ENCODE results near the gene PPP1R16B. TPM values are rescaled to one million over a fixed set of nuclear protein-coding genes. Genes with fewer than 3 reads are reported as not detected.
"Not testable (repeated sequence)": the region's sequence is repeated elsewhere in the genome, so short reads cannot be mapped to it uniquely, and the experiment has no call there.

Gene PPP1R16B
- total and polyA plus RNA-seq, 2 experiments from 2014 or later, result 0.15 TPM; not detected in 1

DNA sequence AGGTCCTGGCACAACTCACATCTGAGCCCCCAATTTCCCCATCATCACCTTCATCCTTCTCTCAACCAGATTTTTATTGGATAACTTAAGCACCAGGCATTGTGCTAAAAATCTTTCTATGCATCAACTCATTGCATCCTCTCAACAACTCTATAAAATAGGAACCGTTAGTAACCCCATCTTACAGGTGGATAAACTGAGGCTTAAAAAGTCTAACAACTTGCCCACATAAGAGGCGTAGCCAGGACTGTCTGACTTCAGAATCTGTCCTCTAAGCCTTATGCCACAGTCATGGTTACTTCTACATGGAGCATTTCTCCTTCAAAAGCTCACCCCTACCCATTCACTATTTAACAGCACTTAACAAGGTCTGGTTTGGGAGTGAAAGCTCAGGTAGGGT lies 51.1 kb downstream of the PPP1R16B start:
- no peaks in the 10 kb centered on the region for H3K9me3 ChIP-seq (ENCODE audit: low read depth)
- H3K36me3 ChIP-seq, result no peaks in the 10 kb centered on the region
- DNase-seq (ENCODE audit: low read depth in 1 of 2, low spot score in 1 of 2), result no peak
- TF ChIP-seq, protein P1, sequence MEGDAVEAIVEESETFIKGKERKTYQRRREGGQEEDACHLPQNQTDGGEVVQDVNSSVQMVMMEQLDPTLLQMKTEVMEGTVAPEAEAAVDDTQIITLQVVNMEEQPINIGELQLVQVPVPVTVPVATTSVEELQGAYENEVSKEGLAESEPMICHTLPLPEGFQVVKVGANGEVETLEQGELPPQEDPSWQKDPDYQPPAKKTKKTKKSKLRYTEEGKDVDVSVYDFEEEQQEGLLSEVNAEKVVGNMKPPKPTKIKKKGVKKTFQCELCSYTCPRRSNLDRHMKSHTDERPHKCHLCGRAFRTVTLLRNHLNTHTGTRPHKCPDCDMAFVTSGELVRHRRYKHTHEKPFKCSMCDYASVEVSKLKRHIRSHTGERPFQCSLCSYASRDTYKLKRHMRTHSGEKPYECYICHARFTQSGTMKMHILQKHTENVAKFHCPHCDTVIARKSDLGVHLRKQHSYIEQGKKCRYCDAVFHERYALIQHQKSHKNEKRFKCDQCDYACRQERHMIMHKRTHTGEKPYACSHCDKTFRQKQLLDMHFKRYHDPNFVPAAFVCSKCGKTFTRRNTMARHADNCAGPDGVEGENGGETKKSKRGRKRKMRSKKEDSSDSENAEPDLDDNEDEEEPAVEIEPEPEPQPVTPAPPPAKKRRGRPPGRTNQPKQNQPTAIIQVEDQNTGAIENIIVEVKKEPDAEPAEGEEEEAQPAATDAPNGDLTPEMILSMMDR (IDR thresholded peaks at IDR 0.05; ENCODE audit: low read depth, low read length), result no peak
- no peaks in the 10 kb centered on the region for H3K4me1 ChIP-seq (ENCODE audit: low read depth)
- no peak overlapping the region for H3K27ac ChIP-seq
- no peak overlapping the region for H3K4me3 ChIP-seq
- no peaks in the 10 kb centered on the region for H3K27me3 ChIP-seq

DNA sequence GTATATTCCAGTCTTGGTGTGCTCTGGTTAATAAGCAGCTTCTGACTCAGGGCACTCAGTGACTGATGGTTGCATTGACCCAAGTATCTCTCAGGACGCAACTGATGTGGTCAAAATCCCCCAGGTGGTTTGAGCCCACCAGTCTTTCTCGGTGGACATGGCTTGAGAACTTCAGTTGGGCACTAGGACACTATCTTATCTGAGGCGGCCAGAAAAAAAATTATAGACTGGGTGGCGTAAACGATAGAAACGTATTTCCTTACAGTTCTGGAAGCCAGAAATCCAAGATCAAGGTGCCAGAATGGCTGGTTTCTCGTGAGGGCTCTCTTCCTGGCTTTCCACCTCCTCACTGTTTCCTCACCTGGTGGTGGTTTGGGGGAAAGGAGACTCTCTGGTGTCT lies 52.2 kb downstream of the PPP1R16B start:
- DNase-seq (ENCODE audit: low read depth in 1 of 2, low spot score in 1 of 2), result no peak
- no peak overlapping the region for H3K4me3 ChIP-seq
- no peaks in the 10 kb centered on the region for H3K36me3 ChIP-seq
- TF ChIP-seq, protein P1 (IDR thresholded peaks at IDR 0.05; ENCODE audit: low read depth, low read length), result no peak
- H3K4me1 ChIP-seq (ENCODE audit: low read depth), result no peaks in the 10 kb centered on the region
- H3K9me3 ChIP-seq (ENCODE audit: low read depth), result no peaks in the 10 kb centered on the region
- H3K27ac ChIP-seq, result no peak overlapping the region
- no peaks in the 10 kb centered on the region for H3K27me3 ChIP-seq

DNA sequence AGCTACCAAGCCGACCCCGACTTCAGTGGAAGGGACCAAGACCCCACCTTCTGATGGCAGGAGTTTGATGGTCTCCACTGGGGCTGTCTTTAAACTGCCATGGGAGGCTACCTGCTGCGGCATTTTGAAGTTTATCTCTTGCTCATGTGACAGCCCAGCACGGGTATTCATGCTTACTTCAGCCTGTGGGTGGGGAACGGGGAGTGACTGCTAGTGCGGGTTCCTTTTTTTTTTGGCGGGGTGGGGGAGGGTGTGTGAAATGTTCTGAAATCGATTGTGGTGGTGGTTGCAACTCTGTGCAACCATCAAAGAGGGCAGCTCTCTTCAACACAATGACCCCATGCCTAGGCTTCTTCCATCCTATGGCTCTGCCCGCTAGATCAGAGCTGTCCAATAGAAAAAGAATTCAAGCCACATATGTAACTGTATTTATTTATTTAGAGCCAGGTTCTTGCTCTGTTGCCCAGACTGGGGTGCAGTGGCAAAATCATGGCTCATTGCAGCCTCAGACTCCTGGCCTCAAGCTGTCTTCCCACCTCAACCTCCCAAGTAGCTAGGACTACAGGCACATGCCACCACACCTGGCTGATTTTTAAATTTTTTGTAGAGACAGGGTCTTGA lies 53.7 kb downstream of the PPP1R16B start:
- Histone ChIP-seq H3K9me3 (ENCODE audit: low read depth) (no peaks in the 10 kb centered on the region), H3K27ac (no peak overlapping the region), H3K4me1 (ENCODE audit: low read depth) (no peaks in the 10 kb centered on the region), H3K27me3 (no peaks in the 10 kb centered on the region), H3K4me3 (no peak overlapping the region), H3K36me3 (no peaks in the 10 kb centered on the region)
- TF ChIP-seq, protein P1 (IDR thresholded peaks at IDR 0.05; ENCODE audit: low read depth, low read length), result no peak
- DNase-seq (ENCODE audit: low read depth in 1 of 2, low spot score in 1 of 2), result no peak

DNA sequence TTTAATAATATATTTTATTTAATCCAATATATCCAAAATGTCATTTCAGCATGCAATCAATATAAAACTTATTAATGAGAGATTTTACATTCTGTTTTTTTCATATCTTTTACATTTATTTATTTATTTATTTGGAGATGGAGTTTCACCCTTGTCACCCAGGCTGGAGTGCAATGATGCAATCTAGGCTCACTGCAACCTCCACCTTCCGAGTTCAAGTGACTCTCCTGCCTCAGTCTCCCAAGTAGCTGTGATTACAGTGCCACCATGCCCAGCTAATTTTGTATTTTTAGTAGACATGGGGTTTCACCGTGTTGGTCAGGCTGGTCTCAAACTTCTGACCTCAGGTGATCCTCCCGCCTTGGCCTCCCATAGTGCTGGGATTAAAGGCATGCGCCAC lies 54.4 kb downstream of the PPP1R16B start:
- H3K9me3 ChIP-seq (ENCODE audit: low read depth); H3K36me3 ChIP-seq; H3K27me3 ChIP-seq; H3K27ac ChIP-seq; H3K4me1 ChIP-seq (ENCODE audit: low read depth); DNase-seq (ENCODE audit: low read depth in 1 of 2, low spot score in 1 of 2); H3K4me3 ChIP-seq: not testable (repeated sequence)

DNA sequence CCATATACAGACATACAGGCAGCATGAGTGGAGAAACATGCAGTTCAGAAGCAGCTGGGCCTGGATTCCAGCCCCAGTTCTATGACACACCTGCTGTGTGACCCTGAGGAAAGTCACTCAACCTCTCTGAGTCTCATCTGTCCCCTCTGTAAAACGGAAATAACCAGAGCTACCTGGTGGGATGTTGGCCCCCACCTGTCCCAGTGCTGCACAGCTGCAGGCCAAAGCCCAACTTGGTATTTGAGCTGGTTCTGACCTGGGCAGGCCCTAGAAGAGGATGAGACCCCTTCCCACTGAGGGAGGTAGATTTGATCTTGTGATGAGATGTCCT lies 55.5 kb downstream of the PPP1R16B start:
- DNase-seq (ENCODE audit: low read depth in 1 of 2, low spot score in 1 of 2), result no peak
- TF ChIP-seq, protein P1 (IDR thresholded peaks at IDR 0.05; ENCODE audit: low read depth, low read length), result no peak
- Histone ChIP-seq H3K27ac (no peak overlapping the region), H3K36me3 (no peaks in the 10 kb centered on the region), H3K9me3 (ENCODE audit: low read depth) (no peaks in the 10 kb centered on the region), H3K4me3 (no peak overlapping the region), H3K4me1 (ENCODE audit: low read depth) (no peaks in the 10 kb centered on the region), H3K27me3 (no peaks in the 10 kb centered on the region)

DNA sequence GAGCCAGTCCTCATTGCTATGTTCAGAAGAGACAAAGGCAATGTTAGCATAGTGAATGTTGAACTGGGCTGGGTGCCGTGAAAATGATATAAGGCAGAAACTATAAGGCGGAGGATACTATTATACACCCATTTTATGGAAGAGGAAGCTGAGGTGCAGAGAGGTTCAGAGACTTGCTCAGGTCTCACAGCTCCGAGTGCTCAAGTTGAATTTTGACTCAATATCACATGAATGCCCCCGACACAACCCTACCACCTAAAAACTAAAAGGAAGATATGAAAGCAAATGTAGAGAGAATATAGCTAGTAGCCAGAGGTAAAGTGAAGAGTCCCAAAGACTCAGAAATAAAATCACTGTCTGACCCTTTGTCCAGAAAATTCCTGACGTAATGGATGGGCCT lies 56.7 kb downstream of the PPP1R16B start:
- Histone ChIP-seq H3K9me3 (ENCODE audit: low read depth) (no peaks in the 10 kb centered on the region), H3K27me3 (no peaks in the 10 kb centered on the region), H3K36me3 (no peaks in the 10 kb centered on the region), H3K4me1 (ENCODE audit: low read depth) (no peaks in the 10 kb centered on the region), H3K27ac (no peak overlapping the region), H3K4me3 (no peak overlapping the region)
- DNase-seq (ENCODE audit: low read depth in 1 of 2, low spot score in 1 of 2), result no peak
- TF ChIP-seq, protein P1 (IDR thresholded peaks at IDR 0.05; ENCODE audit: low read depth, low read length), result no peak

Measured in cardiac muscle cell (in vitro differentiated cells and primary cell).